HG02970 (cell line): ENCODE measurements around the gene AARSD1.
"Not testable (repeated sequence)": the region's sequence is repeated elsewhere in the genome, so short reads cannot be mapped to it uniquely, and the experiment has no call there.

ENCODE experiments used
- ATAC-seq: cut with Tn5 transposase; IDR thresholded peaks from one replicate; pipeline ENCODE4 v1.9.1; 2021; ENCODE audit warnings: mild to moderate bottlenecking, moderate library complexity, moderate number of reproducible peaks; ENCODE audit not compliant: unreplicated experiment, low FRiP score

The AARSD1 gene

DNA sequence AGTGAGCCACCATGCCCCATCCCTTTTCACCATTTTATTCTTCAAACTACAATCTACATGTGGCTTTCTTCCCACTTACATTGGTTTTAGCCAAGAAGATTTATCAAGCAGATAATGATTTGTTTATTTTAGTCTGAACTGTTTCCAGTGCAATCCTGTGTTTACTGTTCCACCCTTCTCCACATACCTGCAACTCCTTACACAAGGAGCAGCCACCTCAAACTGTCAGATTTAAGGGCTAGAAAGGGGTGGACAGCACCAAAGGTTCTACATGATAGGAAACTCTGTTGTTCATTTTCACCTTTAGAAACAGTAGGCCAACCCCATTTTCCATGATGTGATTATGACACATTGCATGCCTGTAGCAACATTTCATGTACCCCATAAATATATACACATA, 18.0 kb upstream of the AARSD1 start:
- ATAC-seq: no peak

DNA sequence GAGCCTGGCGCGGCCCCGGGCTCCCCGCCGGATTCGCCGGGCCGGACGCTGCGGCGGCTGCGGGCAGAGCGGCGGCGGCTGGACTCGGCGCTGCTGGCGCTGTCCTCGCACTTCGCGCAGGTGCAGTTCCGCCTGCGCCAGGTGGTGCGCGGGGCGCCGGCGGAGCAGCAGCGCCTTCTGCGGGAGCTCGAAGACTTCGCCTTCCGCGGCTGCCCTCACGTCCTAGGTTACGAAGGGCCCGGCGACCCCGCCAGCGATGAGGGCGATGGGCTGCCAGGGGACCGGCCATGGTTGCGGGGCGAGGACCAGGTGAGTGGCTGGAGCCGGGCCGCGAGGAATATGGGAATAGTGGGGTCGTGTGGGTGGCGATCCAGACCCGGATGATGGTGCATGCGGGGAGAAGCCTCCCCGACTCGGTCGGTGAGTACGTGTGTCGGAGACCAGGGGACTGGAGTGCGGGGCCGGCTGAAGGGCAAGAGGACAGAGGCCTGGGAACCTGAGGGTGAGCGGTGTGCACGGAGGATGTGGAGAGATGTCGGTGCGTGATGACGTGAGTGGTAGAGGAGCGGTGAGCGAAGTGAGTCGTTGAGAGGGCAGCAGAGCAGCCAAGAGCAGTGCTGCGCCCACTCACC, 16.6 kb upstream of the AARSD1 start:
- peak; percentile 42 for ATAC-seq

DNA sequence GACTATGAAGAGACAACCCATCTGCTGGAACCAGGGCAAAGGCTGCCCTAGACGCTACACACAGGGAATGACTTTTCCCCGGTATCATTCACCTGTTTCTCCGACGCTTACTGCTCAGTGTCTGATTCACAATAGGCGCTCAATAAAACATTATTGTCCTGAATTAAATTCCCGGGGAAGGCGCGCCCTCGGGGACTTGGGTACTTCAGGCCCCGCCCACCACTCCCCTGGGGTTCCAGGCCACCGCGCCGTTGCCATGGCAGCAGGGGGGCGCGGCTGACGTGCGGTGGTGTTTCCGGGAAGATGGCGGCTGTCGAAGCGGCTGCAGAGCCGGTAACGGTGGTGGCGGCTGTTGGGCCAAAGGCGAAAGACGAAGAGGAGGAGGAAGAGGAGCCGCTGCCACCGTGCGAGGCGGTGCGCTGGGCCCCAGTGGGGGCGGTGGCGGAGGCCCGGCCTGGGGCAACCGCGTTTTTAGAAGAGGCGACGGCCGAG, 16.1 kb upstream of the AARSD1 start, which contains the start of gene RUNDC1:
Gene RUNDC1 (plus strand): TSS at position 292 of the 492 bp plus-strand sequence. CDS start 12 bp downstream, at position 304.
- peak; percentile 47 for ATAC-seq

DNA sequence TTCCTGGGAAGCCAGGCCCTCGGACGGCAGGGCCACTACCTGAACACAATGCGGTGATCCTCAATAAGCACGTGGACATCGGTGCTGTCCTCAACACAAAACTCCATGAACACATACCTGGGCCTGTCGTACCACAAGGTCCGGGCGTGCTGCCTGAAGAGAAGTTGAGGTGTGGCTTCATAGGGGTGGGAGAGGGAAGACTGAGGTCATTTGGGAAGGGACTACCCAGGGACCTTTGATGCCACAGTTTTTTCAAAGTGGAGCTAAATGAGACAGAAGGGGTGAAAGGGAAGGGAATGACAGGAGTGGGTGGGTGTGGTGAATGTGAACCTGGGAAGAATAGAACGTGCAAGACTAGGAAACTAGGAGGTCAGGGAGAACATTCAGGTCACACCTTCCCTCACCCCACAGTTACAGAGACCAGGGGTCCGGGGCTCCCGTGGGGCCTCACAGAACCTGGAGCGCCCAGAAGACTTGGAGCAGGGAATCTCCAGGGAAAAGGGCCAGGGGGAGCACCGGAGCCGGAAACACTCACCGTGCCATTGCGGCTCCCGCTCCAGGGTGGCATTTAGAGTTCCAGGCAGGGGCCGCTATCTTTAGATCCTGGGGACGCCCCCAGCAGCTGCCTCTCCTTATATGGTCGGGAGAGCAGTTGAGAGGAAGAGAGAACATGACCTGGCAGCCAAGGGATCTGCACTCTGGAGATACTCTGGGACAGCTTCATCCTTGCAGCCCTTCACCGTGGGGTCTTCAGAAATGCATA, 15.4 kb upstream of the AARSD1 start, which contains the start of gene PTGES3L:
Gene PTGES3L (minus strand): TSS at position 570 of the 763 bp plus-strand sequence. CDS start 27 bp downstream, at position 543.
- no peak for ATAC-seq

DNA sequence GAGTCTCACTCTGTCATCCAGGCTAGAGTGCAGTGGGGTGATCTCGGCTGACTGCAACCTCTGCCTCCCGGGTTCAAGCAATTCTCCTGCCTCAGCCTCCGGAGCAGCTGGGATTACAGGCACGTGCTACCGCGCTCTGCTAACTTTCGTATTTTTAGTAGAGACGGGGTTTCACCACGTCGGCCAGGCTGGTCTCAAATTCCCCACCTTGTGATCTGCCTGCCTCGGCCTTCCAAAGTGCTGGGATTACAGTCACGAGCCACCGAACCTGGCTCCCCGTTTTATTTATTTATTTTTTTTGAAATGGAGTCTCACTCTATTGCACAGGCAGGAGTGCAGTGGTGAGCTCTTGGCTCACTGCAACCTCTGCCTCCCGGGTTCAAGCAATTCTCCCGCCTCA, 11.4 kb upstream of the AARSD1 start:
- ATAC-seq: not testable (repeated sequence)

DNA sequence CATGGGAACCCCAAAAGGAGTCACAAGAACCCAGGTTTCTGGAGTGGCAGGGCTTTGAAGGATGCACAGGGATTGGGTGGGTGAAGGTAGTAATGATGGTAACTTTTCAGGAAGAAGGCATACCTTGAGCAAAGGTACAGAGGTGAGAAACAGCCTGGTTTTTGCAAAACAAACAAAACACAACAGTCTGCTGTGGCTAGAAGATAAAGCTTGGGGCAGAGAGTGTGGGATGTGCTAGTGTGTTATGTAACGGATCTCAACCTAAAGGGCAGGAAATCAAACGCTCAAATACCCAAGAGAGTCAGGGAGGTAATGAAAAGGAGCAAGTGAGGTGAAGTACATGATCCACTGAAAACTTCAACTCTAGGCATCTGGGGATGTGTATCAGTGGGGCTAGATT, 11.0 kb upstream of the AARSD1 start:
- ATAC-seq: no peak

DNA sequence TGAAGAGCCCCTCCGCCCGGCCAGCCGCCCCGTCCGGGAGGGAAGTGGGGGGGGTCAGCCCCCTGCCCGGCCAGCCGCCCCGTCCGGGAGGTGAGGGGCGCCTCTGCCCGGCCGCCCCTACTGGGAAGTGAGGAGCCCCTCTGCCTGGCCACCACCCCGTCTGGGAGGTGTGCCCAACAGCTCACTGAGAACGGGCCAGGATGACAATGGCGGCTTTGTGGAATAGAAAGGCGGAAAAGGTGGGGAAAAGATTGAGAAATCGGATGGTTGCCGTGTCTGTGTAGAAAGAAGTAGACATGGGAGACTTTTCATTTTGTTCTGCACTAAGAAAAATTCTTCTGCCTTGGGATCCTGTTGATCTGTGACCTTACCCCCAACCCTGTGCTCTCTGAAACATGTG, 9.1 kb upstream of the AARSD1 start:
- ATAC-seq: not testable (repeated sequence)

DNA sequence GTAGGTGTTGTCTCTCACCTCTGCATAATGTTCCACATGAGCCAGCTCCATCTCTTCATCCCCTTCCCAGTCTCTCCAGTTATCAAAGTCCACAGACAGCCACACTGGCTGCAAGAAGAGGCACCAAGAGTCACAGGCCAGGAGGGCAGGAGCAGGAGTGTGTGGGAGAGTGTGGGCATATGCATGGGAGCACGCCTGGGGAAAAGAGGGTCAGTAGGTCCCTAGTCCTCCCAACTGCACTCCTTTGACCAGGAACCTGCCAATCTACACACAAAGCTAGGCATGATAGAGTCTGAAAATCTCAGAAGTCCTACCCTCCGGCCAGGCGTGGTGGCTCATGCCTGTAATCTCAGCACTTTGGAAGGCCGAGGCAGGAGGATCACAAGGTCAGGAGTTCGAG, 7.3 kb upstream of the AARSD1 start:
- no peak for ATAC-seq

DNA sequence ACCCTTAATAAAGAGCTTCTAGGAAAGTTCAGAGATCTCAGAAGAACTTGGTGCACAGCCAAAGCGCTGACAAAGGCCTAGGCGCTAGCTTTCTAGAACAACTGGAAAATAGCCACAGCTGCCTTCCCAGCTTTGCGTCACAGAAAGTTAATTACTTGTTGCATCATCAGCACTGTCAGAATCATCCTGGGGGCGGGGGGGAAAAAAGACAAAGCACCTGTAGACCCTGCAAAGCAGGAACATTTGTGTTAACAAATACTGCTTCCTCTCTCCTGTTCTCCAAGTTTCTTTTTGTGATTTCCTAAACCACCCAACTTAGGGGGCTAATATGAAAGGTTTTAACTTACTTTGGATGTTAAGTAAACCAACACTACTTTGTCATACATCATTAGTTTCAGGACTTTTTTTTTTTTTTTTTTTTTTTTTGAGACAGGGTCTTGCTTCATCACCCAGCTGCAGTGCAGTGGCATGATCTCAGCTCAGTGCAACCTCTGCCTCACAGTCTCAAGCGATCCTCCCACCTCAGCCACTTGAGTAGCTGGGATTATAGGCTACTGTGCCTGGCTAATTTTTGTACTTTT, 4.8 kb upstream of the AARSD1 start:
- ATAC-seq: no peak

DNA sequence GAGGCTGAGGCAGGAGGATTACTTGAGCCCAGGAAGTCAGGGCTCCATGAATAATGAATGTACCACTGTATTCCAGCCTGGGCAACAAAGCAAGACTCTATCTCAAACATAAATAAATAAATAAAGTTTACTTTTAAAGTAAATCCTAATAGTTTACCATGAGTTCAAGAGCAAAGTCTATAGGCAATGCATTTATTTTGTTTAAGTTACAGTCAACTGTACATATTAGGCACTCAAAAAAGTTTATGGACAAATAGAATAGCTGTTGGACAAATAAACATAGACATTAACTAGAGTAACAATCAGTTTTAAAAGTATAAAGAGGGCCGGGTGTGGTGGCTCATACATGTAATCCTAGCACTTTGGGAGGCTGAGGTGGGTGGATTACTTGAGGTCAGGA, 3.7 kb upstream of the AARSD1 start:
- ATAC-seq: no peak

DNA sequence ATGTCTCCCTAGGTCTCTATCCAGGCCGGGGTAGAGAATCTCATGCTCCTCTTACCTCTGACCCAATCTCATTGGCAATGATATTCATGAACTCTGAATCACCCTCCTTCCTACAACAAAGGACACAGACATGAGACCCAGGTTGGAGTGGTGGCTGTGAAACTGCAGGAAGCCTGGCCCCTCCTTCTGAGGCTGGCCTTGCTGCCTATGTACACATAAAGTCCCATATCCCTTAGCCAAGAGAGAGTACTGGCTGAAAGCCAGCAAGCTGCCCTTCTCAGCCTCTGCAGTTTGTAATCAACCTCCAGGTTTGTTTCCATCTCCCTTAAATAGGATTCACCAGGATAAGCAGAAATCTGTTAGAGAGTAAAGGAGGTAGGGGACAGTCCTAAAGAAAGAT, 10.6 kb downstream of the AARSD1 start:
- ATAC-seq: no peak

DNA sequence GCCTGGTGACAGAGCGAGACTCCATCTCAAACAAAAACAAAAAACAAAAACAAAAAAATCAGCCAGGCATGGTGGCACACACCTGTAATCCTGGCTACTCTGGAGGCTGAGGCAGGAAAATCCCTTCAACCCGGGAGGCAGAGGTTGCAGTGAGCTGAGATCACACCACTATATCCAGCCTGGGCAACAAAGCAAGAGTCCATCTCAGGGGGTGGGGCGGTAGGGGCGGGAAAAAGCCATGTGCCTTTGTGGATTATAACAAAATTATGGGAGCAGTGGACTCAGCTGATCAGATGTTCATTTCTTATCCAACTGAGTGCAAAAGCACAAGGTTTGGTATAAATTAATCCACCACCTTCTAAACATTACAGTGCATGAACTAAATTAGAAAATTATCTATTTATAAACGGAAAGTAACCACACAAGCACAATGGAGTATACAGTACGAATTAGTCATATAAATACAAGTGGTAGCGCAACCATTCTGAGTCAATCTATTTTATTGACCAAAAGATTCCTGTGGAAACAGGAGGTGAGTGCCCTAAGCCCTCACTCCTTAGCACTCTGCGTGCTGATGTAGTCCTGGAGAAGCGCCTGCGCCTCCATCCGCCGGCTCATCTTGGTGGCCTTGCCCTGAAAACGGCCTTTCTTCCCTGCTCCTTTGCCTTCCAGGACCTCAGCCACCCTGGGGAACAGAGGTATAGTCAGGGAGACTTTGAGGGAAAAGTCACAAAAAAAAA, 14.0 kb downstream of the AARSD1 start:
- ATAC-seq: no peak

DNA sequence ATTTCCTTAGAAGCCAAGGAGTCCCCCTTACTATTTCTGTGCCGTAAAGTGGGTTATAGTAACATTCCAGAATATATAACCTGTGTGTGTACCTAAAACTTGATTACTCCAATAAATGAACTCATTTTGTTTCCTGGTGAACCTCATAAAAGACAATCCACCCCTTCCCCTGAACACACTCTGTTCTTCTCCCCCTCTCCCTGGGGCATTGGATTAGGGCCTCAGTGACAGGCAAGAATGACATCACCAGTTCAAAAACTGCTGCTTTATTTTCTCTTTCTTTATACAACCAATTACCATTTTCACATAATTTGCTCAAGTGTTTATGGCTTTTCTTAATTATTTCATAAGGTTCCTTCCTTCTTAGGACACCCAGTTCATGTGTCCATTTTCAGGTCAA, 17.4 kb downstream of the AARSD1 start:
- ATAC-seq: no peak

DNA sequence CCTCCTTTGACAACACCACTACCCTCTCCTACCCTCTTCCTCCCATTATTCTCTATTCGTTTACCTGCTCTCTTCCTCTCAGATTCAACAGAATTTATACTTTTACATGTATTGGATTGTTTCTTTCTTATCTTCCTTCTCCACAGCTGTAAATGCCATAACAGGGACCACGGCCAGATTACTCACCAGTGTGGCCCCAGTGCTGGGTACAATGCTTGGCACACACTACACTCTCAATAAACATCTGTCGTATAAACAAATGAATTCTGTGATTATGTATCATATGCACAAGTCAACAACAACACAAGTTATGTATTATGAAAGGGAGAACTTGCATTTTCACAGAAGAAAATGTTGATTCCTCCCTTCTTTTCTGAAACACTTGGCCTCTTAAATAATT, 20.0 kb downstream of the AARSD1 start:
- no peak for ATAC-seq

DNA sequence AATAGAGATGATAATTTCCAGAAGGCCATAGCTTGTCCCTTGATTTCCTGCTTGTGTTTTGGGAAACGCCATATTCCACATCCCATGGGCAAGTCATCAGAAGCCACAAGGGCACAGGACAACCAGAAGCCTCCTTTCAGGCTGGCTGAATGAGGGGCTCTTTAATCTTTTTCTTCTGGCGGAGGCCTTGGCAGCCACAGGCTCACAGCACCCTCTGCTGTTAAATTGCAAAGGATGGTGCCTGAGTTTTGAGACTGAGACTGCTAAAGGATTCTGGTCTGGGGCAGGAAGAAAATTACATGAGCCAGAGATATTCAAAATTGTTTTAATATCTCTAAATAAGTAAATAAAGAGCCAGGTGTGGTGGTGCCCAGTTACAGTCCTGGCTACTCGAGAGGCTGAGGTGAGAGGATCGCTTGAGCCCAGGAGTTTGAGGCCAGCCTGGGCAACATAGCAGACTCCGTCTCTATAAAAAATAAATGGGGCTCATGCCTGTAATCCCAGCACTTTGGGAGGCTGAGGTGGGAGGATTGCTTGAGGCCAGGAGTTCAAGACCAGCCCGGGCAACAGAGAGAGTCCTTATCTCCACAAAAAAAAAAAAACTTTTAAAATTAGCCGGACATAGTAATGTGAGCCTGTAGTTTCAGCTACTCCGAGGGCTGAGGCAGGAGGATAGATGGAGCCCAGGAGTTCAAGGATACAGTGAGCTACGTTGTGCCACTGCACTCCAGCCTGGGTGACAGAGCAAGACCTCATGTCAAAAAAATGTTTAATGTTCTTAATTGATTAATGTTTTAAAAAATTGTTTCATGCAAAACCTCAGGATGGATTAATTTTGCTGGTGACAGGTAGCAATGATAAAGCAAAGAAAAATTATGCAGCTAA, 26.3 kb downstream of the AARSD1 start:
- ATAC-seq: no peak

DNA sequence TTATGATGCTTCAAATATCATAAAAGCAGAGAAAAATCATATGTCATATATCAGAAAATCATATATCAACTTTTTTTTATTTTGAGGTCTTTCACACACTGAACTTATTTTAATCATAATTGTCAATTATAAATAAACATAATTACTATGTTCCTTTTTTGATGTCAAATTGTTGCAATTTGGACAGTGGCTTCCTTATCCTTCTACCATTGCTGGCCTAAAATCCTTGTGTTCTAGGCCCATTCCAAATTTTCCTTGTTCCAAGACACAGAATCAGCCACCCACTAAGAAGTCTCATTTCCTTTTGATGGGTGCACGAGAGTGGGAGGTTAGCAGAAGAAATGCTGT, 34.8 kb downstream of the AARSD1 start:
- ATAC-seq: no peak

DNA sequence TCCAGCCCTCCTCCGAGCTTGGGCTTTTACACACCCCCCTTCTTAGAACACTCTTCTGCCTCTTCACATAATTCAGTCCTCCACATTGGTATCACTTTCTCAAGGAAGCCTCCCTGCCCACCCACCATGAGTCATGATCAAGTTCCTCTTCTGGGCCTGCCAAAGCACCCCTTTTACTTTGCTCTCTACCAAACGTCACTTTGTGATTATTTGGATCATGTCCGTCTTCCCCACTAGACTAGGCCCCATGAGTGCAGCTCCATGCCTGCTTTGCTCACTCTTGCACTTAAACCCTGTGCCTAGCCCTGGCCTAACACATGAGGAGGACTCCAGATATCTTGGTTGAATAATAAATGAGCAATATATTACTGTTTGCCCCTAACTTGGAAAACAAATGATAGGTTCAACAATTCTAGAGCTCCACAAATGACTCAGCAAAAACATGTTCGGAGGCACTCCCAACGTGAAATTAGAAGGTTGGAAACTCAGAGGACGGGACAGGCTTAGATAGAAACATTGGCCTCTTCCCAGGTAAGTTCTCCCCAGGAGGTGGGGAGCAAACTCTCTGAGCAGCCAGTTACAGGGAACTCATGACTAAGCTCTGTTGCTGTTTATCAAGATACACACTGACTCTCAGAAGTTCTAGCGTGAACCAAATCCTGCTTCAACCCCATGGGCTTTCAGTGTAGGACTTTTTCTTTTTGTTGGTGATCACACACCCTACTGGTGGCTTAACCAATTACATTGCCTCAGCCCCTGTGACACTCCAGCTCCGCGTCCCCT, 35.3 kb downstream of the AARSD1 start:
- ATAC-seq: no peak

DNA sequence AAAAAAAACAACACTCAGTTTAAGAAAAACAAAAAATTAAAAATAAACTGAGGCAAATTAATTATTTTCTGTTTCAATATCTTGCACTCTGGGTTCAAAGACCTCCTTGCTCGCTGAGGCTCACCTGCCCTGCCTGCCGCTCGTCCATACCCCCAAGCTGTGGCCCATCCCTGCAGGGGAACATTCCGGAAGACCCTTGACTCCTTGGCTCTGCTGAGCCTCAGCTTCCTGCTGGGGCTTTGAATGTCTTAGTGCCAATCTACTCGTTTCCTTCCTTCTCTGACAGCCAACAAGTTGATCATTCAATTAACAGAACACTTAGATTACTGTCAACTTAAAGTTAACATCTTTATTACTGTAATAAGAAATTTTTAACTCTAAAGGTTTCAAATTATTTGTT, 39.4 kb downstream of the AARSD1 start:
- no peak for ATAC-seq

DNA sequence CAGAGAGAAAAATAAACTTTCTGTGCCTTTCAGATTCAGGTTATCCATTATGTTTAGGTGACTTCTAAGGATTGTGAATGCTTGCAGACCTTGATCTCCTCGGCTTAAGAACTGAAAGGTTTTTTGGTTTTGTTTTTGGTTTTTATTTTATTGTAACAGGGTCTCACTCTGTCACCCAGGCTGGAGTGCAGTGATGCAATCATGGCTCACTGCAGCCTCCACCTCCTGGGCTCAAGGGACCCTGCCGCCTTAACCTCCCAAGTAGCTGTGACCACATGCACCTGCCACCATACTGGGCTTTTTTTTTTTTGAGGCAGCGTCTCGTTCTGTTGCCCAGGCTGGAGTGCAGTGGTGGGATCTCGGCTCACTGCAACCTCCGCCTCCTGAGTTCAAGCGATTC, 40.8 kb downstream of the AARSD1 start:
- ATAC-seq: not testable (repeated sequence)
